ENCODE measurements around the gene BNC2. TPM values are rescaled to one million over a fixed set of nuclear protein-coding genes. Genes with fewer than 3 reads are reported as not detected.
A peak's percentile ranks its signal among the peaks of the same experiment; 100 is the strongest.

BNC2 gene
- total RNA-seq, 1 experiment from 2014 or later = 43.6 TPM

DNA sequence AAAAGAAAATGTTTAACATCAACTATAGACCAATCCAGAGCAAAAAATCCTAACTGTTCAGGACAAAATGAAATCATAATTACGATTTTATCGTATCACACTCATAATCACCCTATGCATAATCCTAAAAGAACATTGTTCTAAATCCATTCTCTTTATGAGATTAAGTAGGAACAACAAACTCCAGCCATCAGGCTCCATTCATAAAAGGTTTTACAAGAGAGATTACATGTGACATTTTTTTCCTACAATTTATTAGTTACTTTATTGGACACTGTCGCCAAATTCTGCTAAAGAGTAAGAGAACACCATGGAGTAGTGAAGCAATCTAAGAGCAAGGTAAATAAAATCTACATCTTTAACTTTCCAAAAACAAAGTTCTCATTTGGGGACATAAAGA lies 198.0 kb downstream of the BNC2 start:
- Histone ChIP-seq H3K79me2 (ENCODE audit: insufficient read depth, low read length) (no peaks in the 10 kb centered on the region), H3K4me1 (ENCODE audit: insufficient read depth, low read length) (peaks cover 3% of the 10 kb centered on the region; the same call in 1 of the 2 replicates)

More for the DNA sequence above, 198.0 kb downstream of the BNC2 start:
- Histone ChIP-seq H2BK15ac (ENCODE audit: low read depth, low read length) (no peak overlapping the region), H2BK12ac (ENCODE audit: insufficient read length, low read depth, low read length) (no peak overlapping the region), H4K5ac (ENCODE audit: insufficient read length, low read depth, low read length) (no peak overlapping the region), H3K27me3 (ENCODE audit: insufficient read depth, low read length) (no peaks in the 10 kb centered on the region), H3K9ac (ENCODE audit: extremely low read depth, insufficient read length, low read length) (no peak overlapping the region), H3K23ac (ENCODE audit: insufficient read length, low read depth, low read length) (no peak overlapping the region), H2AK5ac (ENCODE audit: insufficient read length, low read length) (no peak overlapping the region), H2AFZ (ENCODE audit: low read length) (no peak overlapping the region), H3K4ac (ENCODE audit: low read depth, low read length) (no peak overlapping the region), H3K9me3 (ENCODE audit: control insufficient read depth, low read depth, low read length) (no peaks in the 10 kb centered on the region), H3T11ph (ENCODE audit: low read length) (no peak overlapping the region), H3K79me1 (ENCODE audit: insufficient read depth, low read depth, low read length, poor library complexity, severe bottlenecking) (no peaks in the 10 kb centered on the region), H3K4me2 (ENCODE audit: insufficient read depth, insufficient read length, low read length) (no peak overlapping the region), H3K27ac (ENCODE audit: insufficient read length, low read depth, low read length) (no peak overlapping the region), H4K20me1 (ENCODE audit: control insufficient read depth, insufficient read depth, insufficient read length) (no peaks in the 10 kb centered on the region), H3K23me2 (ENCODE audit: insufficient read length, low read depth, low read length, poor library complexity, severe bottlenecking) (no peaks in the 10 kb centered on the region), H3K14ac (ENCODE audit: insufficient read depth, low read length) (no peak overlapping the region), H4K8ac (replicated peaks; ENCODE audit: insufficient read length, low read depth, low read length) (no peak overlapping the region), H4K91ac (ENCODE audit: insufficient read length, low read depth, low read length) (no peak overlapping the region), H2BK20ac (ENCODE audit: low read depth, low read length, poor library complexity, severe bottlenecking) (no peak overlapping the region), H2BK5ac (ENCODE audit: insufficient read length, low read length) (no peak overlapping the region), H3K18ac (ENCODE audit: insufficient read length, low read depth, low read length) (no peak overlapping the region), H3K56ac (ENCODE audit: insufficient read length, low read depth, low read length) (no peak overlapping the region), H2BK120ac (ENCODE audit: low read depth, low read length, poor library complexity, severe bottlenecking) (no peak overlapping the region)
- Mint-ChIP-seq H3K27ac (0 out of 7 replicates have a peak overlapping the region, but pooled peaks of 1 of the 3 experiments have one; percentile 43), H3K4me3 (no peak overlapping the region), H3K9me3 (no peaks in the 10 kb centered on the region), H3K27me3 (ENCODE audit: low read depth) (no peaks in the 10 kb centered on the region), H3K36me3 (ENCODE audit: insufficient read depth in 1 of 3, low read depth in 3 of 3) (no peaks in the 10 kb centered on the region; a peak in 1 of 7 replicates), H3K4me1 (peaks cover 19 to 26% of the 10 kb centered on the region in 2 experiments)
- no peak for DNase-seq
- no peak for TF ChIP-seq CTCF (conservative IDR thresholded peaks at IDR 0.05)
- 100% methylated on average over 2 of the region's 3 CpGs for WGBS (ENCODE audit: extremely low coverage, insufficient read length, low lambda C conversion rate)

All from H9 (cell line).